Umbilical cord (tissue), 2 donors: ENCODE results near the gene FAM174B. TPM values are rescaled to one million over a fixed set of nuclear protein-coding genes. Genes with fewer than 3 reads are reported as not detected.
A peak's percentile ranks its signal among the peaks of the same experiment; 100 is the strongest.

Experiments used
- DNase-seq: peaks from one replicate; pipeline ENCODE4 v3.0.0-alpha.2; 2015; ENCODE audit warnings: low spot score
- total RNA-seq: library from RNA; depleted of rRNA; stranded (reverse); fragments of >200 nt; gene quantifications from one replicate; pipeline ENCODE4 v1.2.3, GENCODE V29; 2014; ENCODE audit warnings: low replicate concordance; ENCODE audit not compliant: insufficient read depth

FAM174B gene
- total RNA-seq, 1 donor from 2014 or later: 4.8 TPM

DNA sequence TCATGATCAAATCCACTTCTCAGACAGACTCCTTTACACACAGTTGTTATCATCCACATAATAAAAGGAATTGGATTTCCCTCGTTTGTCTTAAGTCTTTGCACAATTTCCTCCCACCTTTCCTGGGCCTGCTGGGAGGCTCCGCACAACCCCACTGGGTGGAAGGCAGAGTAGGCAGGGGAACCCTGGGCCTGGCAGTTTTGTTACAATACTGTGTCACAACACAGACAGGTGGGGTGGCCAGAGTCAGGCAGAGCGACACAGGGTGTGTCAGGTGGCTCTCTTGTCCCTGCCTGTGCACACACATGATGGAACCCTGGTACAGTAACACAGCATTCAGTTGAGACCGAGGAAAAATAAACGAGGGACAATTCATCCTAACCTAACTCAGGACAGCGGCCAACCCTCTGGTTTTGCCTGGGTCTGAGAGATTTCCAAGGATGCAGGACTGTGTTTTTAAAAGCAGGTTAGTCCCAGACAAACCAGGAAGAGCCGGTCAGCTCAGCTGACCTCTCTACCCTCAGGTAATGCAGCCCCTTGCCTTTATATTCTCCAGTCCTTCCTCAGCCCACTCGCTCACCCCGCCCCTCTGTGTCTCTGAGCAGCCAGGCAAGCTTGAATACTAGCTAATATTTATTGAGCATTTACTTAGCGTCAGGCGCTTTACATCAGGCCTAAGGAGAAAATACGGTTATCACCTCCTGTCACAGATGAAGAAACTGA, 8.8 kb upstream of the FAM174B start:
- no peak for DNase-seq

DNA sequence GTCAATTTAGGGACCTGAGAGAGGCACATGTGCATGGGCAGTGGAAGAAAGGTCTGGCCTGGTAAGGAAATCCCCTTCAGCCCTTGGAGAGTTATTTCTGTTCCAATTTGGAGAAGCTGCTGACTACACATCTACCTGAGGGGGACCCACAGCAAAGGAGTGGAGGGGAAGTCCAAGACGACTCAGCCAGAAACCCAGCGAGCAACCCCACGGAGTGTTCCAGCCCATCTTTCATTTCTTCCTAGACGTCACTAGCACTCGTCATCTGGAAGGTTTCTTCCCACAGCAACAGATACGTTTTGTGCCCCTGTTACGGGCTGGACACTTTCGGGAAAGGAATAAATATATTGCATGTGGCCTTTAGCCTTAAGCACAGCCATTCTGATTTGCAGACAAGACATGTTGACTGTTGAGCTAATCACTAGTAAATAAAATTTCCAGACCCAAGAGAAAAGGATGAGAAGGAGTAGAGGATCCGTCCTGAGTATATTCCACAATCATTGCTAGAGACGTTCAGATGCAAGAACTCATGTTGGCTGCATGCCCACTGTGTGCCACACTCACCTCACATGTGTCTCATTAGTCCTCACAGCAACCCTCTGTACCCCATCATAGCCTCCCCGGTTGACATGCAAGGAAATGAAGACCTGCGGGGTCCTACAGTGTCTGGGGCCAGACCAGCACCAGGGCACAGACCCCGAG, 7.8 kb upstream of the FAM174B start:
- no peak for DNase-seq

GRCh38 chr15:92662762-92663161, 7.2 kb upstream of the FAM174B start:
- no peak for DNase-seq

DNA sequence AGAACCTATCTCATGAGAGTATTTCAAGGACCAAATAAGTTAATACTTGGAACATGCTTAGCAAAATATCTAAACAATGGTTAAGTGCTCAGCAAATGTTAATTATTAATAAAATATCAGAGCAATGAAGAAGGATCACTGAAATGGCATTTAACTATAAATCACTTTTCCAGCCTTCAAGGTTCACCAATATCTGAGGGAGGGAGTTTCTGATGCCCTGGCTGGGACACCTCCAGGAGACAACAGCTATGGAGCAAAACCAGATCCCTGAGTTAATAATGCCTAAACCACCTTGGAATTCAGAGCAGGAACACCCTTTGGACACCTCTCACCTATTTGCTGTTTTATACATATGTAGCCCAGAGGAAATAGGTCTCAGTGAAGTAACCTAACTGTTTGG, 6.4 kb upstream of the FAM174B start:
- DNase-seq: no peak

DNA sequence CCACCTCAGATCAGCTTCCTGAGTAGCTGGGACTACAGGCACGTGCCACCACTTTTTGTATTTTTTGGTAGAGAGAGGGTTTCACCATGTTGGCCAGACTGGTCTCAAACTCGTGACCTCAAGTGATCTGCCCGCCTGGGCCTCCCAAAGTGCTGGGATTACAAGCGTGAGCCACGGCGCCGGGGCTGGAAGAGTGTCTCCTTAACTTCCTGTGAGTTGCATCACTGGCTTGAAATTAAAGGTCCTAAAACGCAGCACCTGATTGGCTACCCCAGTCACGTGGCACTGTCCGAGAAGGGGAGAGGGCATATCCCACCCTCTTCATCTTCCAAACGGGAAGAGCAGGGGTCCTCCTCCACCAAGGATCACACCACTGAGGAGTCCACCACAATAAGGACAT, 5.5 kb upstream of the FAM174B start:
- no peak for DNase-seq

DNA sequence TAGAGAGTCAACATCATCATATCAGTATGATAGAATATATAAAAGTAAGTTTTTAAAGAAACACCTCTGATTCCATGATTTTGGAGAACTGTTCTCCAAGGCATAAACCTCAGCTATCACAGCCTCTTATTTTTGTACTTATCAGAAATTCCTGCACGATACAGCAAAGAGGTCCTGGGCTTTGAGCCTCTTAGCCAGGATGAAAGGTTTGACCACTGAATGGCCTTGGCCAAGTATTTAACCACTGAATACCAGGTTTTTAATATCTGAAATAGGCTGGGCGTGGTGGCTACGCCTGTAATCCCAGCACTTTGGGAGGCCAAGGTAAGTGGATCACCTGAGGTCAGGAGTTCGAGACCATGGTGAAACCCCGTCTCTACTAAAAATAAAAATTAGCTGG, 1.9 kb upstream of the FAM174B start:
- DNase-seq: no peak

GRCh38 chr15:92656089-92656488, 514 bp upstream of the FAM174B start:
- DNase-seq: no peak

DNA sequence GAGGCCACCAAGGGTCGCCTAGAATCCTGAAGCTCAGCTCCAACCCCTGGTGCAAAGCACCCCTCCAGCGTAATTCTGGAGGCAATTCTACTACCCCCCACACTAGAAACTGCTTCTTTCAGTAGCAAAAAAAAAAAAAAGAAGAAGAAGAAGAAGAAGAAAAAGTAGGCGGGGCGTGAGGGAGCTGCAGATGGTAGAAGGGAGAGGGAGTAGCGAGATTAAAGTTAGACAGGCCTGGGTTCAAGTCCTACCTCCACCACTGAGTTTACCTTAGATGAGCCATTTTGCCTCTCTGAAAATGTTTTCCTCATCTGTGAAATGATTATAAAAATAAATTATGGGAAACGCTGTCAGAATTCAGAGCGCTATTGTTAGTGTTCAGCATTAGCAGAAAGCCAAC, 913 bp downstream of the FAM174B start:
- no peak for DNase-seq

GRCh38 chr15:92653836-92654539, 1.6 kb downstream of the FAM174B start:
- DNase-seq: no peak

DNA sequence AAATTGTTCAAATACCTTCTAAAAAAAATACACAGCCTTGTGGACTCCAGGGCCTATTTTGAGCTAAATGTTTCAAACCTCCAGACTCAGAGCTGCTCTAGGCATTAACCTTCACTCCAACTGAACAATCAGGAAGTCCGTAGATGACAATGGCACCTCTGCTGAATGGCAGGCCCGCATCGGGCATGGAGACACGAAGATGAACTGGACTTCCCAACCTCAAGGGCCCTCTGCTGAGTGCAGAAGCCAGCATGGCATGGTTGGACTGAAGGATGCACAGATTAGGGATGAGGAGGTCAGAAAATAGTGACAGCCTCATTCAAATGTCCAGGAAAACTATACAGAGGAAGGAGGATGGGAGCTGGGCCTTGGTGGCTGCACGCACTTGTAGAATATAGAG, 2.2 kb downstream of the FAM174B start:
- DNase-seq: no peak

- DNase-seq: no peak
Measured at GRCh38 chr15:92652576-92652966, 3.0 kb downstream of the FAM174B start.

- no peak for DNase-seq
Measured at GRCh38 chr15:92651877-92652575, 3.5 kb downstream of the FAM174B start.

DNA sequence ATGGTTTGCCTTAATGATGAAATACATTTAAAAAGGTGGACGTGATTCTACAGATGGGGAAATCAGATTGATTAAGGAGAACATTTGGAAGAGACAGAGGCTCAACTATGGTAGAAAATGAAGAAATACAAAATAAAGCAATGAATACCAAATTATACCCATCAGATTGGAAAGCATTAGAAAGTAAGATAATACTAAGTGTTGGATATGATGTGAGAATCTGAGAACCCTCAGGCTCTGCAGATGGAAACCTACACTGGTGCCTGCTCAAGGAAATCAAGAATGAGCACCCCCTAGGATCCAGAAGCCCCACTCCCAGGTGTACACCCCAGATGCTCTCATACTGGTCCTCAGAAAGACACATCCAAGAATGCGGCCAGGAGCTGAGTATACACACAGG, 4.6 kb downstream of the FAM174B start:
- DNase-seq: no peak

- peak; percentile 96 for DNase-seq
Measured at GRCh38 chr15:92650256-92650655, 5.3 kb downstream of the FAM174B start.

DNA sequence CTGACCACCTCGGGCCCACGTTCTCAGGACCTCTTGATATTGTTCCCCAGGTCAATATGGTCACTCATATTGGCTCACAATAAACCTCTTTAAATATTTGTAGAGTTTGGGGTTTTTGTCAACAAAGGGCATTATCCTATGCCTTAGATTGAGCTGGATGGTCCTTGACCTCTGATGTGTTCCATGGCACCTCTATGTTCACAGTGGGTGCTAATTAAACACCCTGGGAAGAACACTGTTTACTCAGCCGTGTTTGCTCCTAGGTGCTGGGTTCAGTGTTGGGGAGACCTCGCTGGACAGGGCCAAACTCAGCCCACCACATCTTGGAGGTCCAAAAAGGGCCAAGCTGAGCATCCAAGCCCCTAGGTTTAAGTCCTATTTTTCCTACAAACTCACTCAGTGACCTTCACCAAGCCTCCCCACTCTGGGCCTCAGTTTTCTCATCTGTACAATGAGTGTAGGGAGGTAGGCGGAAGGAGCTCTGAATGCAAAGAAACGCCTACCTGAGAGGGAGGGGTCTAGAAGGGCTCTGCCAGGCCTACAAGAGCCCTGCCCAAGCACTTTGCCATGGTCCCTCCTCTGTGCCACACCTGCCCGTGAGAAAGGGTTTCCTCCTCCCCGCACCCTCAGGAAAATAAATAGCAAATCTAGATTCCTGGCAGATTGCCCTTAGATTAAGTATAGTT, 7.2 kb downstream of the FAM174B start:
- no peak for DNase-seq

GRCh38 chr15:92647467-92648163, 8.0 kb downstream of the FAM174B start:
- no peak for DNase-seq

DNA sequence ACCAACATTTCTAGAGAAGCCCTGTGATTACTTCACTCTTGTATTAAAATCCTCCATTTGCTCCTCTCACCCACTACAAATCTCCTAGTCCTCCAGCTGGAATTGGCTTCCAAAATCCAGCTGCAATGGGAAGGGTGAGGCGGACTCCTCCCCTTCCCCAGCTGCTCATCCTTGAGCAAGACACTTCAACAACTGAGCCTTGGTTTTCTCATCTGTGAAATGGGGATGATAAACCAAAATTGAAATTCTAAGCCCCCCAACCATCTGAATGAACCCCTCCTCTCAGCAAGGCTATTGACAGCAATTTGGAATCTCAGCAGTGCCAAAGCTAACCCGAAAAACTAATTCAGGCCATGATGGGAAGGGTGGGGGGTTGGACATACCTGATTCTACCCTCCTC, 9.4 kb downstream of the FAM174B start:
- DNase-seq: no peak

GRCh38 chr15:92645731-92646130, 9.8 kb downstream of the FAM174B start:
- DNase-seq: no peak

- DNase-seq: no peak
Measured at GRCh38 chr15:92645051-92645631, 10.4 kb downstream of the FAM174B start.
